ENCODE results near the gene CLIP2. TPM values are rescaled to one million over a fixed set of nuclear protein-coding genes. Genes with fewer than 3 reads are reported as not detected.
"Not testable (repeated sequence)": the region's sequence is repeated elsewhere in the genome, so short reads cannot be mapped to it uniquely, and the experiment has no call there.

Gene CLIP2
- total RNA-seq, 2 experiments from 2014 or later, result 1.3 to 1.5 TPM

DNA sequence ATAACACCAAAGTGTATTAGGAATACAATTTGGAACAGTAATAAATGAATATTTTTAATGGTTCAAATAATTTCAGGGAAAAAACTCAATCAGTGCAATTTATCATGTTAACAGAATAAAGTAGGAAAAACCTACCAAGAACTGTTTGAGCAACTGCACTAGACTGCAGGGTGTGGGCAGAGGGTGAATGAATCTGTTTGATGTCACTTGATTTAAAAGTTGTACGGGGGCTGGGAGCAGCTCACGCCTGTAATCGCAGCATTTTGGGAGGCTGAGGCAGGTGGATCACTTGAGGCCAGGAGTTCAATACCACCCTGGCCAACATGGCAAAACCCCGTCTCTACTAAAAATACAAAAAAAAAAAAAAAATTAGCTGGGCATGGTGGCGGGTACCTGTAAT is 122.4 kb downstream of the CLIP2 start:
- CTCF ChIA-PET, result interaction anchor here (0.6 to 0.7 kb wide), 2 partner anchors 155 to 273 kb away, joined by 3 to 4 read pairs; no protein-coding TSS in a partner anchor
- POLR2A ChIA-PET, result not testable (repeated sequence)

DNA sequence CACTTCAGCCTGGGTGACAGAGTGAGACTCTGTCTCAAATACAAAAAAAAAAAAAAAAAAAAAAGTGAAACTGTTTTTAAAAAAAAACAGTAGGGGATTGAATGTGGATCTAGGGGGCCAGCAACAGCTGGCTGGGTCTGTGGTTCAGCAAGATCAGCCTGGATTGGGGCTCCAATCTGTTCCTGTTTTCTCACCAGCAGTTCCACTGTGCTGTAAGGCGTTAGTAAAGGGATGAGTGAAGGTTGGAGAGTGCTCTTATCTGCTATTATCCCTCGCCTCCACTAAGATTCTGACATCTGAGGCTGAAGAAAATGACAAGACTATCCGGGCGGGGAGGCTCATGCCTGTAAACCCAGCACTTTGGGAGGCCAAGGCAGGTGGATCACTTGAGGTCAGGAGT is 122.8 kb downstream of the CLIP2 start:
- POLR2A ChIA-PET, result no interaction called here
- CTCF ChIA-PET, result interaction anchor here (0.6 to 1.7 kb wide), 2 partner anchors 11 to 274 kb away, joined by 3 to 5 read pairs; no protein-coding TSS in a partner anchor

GRCh38 chr7:74412603-74413002 is 123.4 kb downstream of the CLIP2 start:
- ChIA-PET CTCF (interaction anchor here (1.1 to 1.7 kb wide), 2 partner anchors 11 to 130 kb away, joined by 3 to 5 read pairs; no protein-coding TSS in a partner anchor), POLR2A (no interaction called here)

DNA sequence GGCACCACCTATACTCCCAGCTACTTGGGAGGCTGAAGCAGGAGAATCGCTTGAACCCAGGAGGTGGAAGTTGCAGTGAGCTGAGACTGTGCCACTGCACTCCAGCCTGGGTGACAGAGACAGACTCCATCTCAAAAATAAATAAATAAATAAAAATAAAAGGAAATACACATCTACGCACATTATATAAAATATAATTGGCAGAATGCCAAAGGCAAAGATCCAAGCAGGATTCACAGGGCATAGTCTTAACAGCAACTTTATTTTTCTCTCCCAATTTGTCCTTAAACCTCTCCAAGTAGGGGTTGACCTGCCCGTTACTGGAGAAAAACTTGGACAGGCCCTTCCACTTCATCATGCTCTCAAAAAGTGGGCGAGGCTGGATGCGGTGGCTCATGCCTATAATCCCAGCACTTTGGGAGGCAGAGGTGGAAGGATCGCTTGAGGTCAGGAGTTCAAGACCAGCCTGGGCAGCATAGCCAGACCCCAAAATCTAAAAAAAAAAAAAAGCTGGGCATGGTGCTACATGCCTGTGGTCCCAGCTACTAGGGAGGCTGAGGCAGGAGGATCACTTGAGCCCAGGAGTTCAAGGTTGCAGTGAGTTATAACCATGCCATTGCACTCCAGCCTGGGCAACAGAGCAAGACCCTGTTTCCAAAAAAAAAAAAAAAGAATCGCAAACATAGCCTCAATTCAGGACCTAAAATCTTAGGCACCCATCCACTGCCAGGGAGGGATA is 125.6 kb downstream of the CLIP2 start:
- CTCF ChIA-PET, POLR2A ChIA-PET: not testable (repeated sequence)

DNA sequence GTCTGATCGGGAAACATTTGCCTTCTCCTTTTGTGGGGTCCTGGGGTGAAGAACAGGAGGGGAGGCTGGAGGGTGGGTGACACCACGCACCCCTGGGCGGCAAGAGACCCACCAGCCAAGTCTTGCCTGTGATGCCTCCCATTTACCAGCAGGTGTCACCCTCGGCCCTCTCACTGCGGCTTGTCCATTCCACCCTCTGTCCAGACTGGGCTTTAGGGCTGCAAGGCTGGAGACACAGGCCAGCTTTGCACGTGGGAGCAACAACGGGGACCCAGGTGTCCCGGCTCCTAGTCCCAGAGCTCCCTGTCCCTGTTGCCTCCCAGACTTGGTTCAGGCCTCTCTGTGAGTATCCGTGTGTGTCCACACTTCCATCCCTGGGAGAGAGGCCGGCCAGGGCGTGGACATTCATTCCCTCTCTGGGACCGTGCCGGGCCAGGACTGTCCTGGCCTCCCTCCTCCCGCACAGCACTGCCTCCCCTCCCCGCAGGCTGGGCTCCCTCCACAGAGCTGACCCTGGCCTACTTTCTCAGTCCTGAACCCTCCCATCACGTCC is 128.3 kb downstream of the CLIP2 start:
- CTCF ChIA-PET, result interaction anchor here (0.5 to 1.9 kb wide), 9 partner anchors 9 to 348 kb away, joined by 3 to 11 read pairs (median 4); no protein-coding TSS in a partner anchor
- POLR2A ChIA-PET, result no interaction called here

- POLR2A ChIA-PET, result no interaction called here
These were observed 128.9 kb downstream of the CLIP2 start for GRCh38 chr7:74418076-74418475.

GRCh38 chr7:74418538-74418937 is 129.3 kb downstream of the CLIP2 start:
- POLR2A ChIA-PET, result no interaction called here
- CTCF ChIA-PET, result interaction anchor here (0.9 to 1.9 kb wide), 5 partner anchors 8 to 151 kb away, joined by 3 to 11 read pairs (median 4); no protein-coding TSS in a partner anchor

More at GRCh38 chr7:74418076-74418475, 128.9 kb downstream of the CLIP2 start:
- CTCF ChIA-PET, result interaction anchor here (0.5 to 1.9 kb wide), 9 partner anchors 9 to 348 kb away, joined by 3 to 11 read pairs (median 4); no protein-coding TSS in a partner anchor

DNA sequence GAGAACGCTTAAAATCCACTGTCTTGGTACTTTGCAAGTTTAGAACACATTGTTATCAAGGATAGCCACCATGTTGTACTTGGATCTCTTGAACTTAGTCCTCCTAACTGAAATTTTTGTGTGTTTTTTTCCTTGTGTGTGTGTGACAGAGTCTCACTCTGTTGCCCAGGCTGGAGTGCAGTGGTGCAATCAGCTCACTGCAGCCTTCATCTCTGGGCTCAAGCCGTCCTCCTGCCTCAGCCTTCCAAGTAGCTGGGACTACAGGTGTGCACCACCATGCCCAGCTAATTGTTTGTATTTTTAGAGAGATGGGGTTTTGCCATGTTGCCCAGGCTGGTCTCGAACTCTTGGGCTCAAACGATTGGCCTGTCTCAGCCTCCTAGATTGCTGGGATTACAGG is 130.0 kb downstream of the CLIP2 start:
- CTCF ChIA-PET, result interaction anchor here (1.2 kb wide), 1 partner anchor 213 kb away, joined by 4 read pairs; no protein-coding TSS in a partner anchor
- POLR2A ChIA-PET, result not testable (repeated sequence)

GRCh38 chr7:74420006-74420405 is 130.8 kb downstream of the CLIP2 start:
- CTCF ChIA-PET, result interaction anchor here (0.6 to 1.2 kb wide), 2 partner anchors 28 to 214 kb away, joined by 3 to 4 read pairs; no protein-coding TSS in a partner anchor

GRCh38 chr7:74424291-74424880 is 135.2 kb downstream of the CLIP2 start:
- CTCF ChIA-PET, result interaction anchor here (1.7 kb wide), 1 partner anchor 14 kb away, joined by 3 read pairs; no protein-coding TSS in a partner anchor
- POLR2A ChIA-PET, result no interaction called here

More at GRCh38 chr7:74420006-74420405, 130.8 kb downstream of the CLIP2 start:
- POLR2A ChIA-PET, result no interaction called here

GRCh38 chr7:74428023-74428422 is 138.8 kb downstream of the CLIP2 start:
- ChIA-PET CTCF (interaction anchor here (0.8 to 3.2 kb wide), 3 partner anchors 11 to 254 kb away, joined by 3 to 11 read pairs (median 3); partner anchors contain the start of gene EIF4H), POLR2A (no interaction called here)

- CTCF ChIA-PET, result no interaction called here
- POLR2A ChIA-PET, result no interaction called here
These were observed 140.0 kb downstream of the CLIP2 start for GRCh38 chr7:74429153-74429747.

DNA sequence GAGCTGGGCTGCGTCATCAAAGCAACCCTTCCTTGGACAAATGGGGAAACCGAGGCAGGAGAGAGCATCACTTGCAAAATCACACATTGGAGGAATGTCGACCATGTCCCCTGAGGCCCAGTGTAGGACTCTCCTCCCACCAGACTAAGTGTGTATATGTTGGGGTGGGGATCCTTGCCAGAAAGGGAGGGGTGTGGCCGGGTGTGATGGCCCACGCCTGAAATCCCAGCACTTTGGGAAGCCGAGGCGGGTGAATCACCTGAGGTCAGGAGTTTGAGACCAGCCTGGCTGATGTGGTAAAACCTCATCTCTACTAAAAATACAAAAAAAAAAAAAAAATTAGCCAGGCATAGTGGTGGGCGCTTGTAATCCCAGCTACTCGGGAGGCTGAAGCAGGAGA is 141.2 kb downstream of the CLIP2 start:
- POLR2A ChIA-PET, CTCF ChIA-PET: not testable (repeated sequence)

GRCh38 chr7:74430961-74431466 is 141.8 kb downstream of the CLIP2 start:
- ChIA-PET POLR2A (no interaction called here), CTCF (no interaction called here)

DNA sequence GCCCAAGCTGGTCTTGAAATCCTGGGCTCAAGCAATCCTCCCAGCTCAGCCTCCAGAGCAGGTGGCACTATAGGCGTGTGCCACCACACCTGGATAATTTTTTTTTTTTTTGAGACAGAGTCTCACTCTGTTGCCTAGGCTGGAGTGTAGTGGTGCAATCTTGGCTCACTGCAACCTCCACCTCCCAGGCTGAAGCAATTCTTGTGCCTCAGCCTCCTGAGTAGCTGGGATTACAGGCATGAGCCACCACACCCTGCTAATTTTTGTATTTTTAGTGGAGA is 148.0 kb downstream of the CLIP2 start:
- POLR2A ChIA-PET, result not testable (repeated sequence)
- CTCF ChIA-PET, result interaction anchor here (0.8 kb wide), 1 partner anchor 328 kb away, joined by 5 read pairs; no protein-coding TSS in a partner anchor

DNA sequence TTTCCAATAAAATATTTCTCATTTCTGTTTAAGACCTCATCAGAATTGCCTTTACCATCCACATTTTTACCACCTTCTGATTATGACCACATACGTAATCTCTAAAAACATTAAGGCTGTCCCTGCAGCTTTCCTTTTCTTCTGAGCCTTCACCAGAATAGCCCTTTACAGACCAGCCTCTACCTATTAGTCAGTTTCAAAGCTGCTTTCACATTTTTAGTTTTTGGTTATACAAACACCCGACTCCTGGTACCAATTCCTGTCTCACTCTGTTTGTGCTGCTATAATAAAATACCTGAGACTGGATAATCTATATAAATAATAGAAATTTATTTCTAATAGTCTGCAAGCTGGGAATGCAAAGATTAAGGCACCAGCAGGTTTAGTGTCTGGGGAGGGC is 149.1 kb downstream of the CLIP2 start:
- ChIA-PET CTCF (interaction anchor here (2.2 kb wide), 1 partner anchor 12 kb away, joined by 6 read pairs; no protein-coding TSS in a partner anchor), POLR2A (no interaction called here)

DNA sequence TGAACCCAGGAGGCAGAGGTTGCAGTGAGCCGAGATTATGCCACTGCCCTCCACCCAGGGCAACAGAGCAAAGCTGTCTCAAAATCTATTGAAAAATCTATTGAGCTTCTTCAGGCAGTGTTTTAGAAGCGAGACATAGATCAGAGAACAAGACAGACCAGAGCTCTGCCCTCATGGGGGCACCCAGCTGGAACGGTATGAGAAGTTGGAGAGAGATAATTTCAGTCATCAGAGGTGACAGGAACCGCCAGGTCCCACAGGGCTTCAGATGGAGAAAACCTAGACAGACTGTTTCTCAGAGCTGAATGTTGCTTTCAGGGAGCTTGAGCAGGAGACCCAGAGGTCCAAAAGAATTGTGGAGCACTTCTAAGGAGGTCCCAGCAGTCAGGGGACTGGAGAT is 150.3 kb downstream of the CLIP2 start:
- POLR2A ChIA-PET, result no interaction called here
- CTCF ChIA-PET, result interaction anchor here (2.2 kb wide), 1 partner anchor 10 kb away, joined by 6 read pairs; no protein-coding TSS in a partner anchor

DNA sequence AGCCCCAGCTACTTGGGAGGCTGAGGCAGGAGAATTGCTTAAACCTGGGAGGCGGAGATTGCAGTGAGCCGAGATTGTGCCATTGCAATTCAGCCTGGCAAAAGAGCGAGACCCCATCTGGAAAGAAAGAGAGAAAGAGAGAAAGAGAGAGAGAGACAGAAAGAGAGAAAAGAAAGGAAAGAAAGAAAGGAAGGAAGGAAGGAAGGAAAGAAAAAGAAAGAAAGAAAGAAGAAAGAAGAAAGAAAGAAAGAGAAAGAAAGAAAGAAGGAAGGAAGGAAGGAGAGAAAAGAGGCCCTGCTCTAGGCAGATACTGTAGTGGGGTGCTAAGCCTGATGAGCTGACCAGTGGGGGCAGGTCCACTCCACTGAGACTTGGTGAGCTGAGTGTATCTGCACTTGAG is 150.9 kb downstream of the CLIP2 start:
- POLR2A ChIA-PET, result not testable (repeated sequence)
- CTCF ChIA-PET, result interaction anchor here (2.2 kb wide), 1 partner anchor 10 kb away, joined by 6 read pairs; no protein-coding TSS in a partner anchor

- ChIA-PET CTCF (no interaction called here), POLR2A (no interaction called here)
These were observed 152.6 kb downstream of the CLIP2 start for GRCh38 chr7:74441801-74442200.

Data from activated CD8-positive, alpha-beta memory T cell treated with anti-CD3 and anti-CD28 coated beads for 36 hours (primary cell).